ENCODE measurements around the gene ATXN3. TPM values are rescaled to one million over a fixed set of nuclear protein-coding genes. Genes with fewer than 3 reads are reported as not detected.

The ATXN3 gene
- total RNA-seq, 1 donor from 2014 or later = 50.4 TPM

DNA sequence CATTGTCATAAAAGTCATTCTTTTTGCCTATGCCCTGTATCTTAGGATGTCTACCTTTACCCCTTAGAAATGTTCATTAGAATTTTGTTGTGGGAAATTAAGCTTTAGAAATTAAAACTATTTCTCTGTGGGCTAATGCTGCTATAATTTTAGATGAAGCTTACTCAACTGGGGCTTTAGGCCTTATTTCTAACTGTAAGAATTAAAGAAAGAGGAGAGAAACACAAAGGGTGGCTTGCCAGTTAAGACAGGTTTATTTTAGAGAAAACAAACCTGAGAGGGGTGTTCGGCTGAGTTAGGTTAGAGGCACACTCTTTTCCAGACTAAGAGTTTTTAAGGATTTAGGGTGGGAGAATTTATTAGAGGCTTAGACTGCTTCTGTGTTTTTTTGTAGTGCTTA lies 72.9 kb downstream of the ATXN3 start:
- ATAC-seq (no peak), DNase-seq (no peak)
- no peak overlapping the region for H3K4me3 ChIP-seq
- H3K36me3 ChIP-seq = peaks cover 30% of the 10 kb centered on the region
- intact Hi-C loops (cut with DNase I) = no loop called here
- H3K27ac ChIP-seq = no peak overlapping the region
- TF ChIP-seq, protein P1, sequence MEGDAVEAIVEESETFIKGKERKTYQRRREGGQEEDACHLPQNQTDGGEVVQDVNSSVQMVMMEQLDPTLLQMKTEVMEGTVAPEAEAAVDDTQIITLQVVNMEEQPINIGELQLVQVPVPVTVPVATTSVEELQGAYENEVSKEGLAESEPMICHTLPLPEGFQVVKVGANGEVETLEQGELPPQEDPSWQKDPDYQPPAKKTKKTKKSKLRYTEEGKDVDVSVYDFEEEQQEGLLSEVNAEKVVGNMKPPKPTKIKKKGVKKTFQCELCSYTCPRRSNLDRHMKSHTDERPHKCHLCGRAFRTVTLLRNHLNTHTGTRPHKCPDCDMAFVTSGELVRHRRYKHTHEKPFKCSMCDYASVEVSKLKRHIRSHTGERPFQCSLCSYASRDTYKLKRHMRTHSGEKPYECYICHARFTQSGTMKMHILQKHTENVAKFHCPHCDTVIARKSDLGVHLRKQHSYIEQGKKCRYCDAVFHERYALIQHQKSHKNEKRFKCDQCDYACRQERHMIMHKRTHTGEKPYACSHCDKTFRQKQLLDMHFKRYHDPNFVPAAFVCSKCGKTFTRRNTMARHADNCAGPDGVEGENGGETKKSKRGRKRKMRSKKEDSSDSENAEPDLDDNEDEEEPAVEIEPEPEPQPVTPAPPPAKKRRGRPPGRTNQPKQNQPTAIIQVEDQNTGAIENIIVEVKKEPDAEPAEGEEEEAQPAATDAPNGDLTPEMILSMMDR (IDR thresholded peaks at IDR 0.05) = no peak
- H3K27me3 ChIP-seq = no peaks in the 10 kb centered on the region
- H3K9me3 ChIP-seq = no peaks in the 10 kb centered on the region
- H3K4me1 ChIP-seq = peaks cover 18% of the 10 kb centered on the region

DNA sequence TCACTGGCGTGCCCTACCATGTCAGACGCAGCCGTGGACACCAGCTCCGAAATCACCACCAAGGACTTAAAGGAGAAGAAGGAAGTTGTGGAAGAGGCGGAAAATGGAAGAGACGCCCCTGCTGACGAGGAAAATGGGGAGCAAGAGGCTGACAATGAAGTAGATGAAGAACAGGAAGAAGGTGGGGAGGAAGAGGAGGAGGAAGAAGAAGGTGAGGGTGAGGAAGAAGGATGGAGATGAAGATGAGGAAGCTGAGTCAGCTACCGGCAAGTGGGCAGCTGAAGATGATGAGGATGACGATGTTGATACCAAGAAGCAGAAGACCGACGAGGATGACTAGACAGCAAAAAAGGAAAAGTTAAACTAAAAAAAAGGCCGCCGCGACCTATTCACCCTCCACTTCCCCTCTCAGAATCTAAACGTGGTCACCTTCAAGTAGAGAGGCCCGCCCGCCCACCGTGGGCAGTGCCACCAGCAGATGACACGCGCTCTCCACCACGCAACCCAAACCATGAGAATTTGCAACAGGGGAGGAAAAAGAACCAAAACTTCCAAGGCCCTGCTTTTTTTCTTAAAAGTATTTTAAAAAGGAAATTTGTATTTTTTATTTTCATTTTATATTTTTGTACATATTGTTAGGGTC lies 79.7 kb downstream of the ATXN3 start:
- no peaks in the 10 kb centered on the region for H3K4me1 ChIP-seq
- H3K36me3 ChIP-seq = peaks cover 65% of the 10 kb centered on the region
- H3K4me3 ChIP-seq = no peak overlapping the region
- TF ChIP-seq, protein P1 (IDR thresholded peaks at IDR 0.05) = no peak
- H3K27me3 ChIP-seq = no peaks in the 10 kb centered on the region
- H3K9me3 ChIP-seq = no peaks in the 10 kb centered on the region
- DNase-seq = no peak
- H3K27ac ChIP-seq = no peak overlapping the region
- ATAC-seq = no peak
- intact Hi-C loops (cut with DNase I) = no loop called here

DNA sequence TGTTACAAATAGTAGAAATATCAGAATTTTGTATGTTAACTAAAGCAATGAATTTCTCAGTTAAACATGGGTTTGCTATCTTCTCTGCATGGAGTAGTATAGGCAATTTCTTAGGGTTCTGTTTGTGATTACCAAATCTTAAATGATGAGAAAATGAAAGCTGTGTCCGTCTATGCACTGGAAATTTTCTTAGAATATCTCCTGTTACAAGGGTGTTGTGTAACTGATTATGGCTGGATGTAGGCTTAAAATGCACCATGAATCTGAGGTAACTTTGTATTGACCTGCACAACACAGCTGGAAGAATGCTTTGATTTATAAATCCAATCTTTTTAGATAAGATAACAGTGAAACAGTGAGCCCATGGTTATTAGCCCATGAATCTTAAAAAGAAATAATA lies 84.3 kb downstream of the ATXN3 start:
- no peak overlapping the region for H3K4me3 ChIP-seq
- H3K9me3 ChIP-seq = no peaks in the 10 kb centered on the region
- H3K27me3 ChIP-seq = no peaks in the 10 kb centered on the region
- H3K27ac ChIP-seq = no peak overlapping the region
- intact Hi-C loops (cut with DNase I) = no loop called here
- TF ChIP-seq, protein P1 (IDR thresholded peaks at IDR 0.05) = no peak
- H3K4me1 ChIP-seq = no peaks in the 10 kb centered on the region
- peaks cover 71% of the 10 kb centered on the region for H3K36me3 ChIP-seq
- ATAC-seq (no peak), DNase-seq (no peak)

DNA sequence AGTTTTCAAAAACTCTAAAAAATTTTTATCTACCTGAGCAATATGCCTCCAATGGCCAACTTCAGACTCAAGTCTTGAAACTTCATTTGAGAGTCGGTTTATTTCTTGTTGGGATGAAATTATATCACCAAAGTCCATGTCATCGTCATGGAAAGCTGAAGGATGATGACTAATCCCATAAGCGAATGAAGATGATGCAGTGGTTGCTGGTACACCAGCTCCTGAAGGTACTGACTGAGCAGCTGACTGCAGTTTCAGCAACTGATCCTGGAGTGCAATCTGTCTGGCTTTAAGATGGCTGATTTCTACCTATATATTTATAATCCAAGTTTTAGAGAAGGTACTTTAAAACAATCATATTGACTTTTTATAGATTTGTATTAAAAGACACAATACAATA lies 84.9 kb downstream of the ATXN3 start:
- H3K4me3 ChIP-seq = no peak overlapping the region
- ATAC-seq (no peak), DNase-seq (no peak)
- peaks cover 76% of the 10 kb centered on the region for H3K36me3 ChIP-seq
- H3K9me3 ChIP-seq = no peaks in the 10 kb centered on the region
- no peaks in the 10 kb centered on the region for H3K27me3 ChIP-seq
- TF ChIP-seq, protein P1 (IDR thresholded peaks at IDR 0.05) = no peak
- intact Hi-C loops (cut with DNase I) = no loop called here
- H3K27ac ChIP-seq = no peak overlapping the region
- no peaks in the 10 kb centered on the region for H3K4me1 ChIP-seq

DNA sequence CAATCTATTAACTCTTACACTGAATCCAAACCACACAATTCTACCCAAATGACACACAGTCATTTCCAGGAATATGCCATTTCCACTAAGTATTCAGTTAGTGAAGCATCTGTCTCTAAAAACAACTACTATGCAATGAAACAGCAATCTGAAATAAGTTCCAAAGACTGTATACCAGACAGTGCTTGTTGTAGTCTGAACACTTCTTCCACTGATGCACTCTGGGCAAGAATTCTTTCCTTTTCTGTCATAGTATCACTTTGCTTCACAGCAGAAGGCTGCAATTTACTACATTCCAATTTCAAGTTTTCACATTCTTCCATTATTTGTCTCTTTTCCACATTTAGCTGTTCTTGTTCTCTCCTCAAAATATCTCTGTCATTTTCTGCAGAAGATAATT lies 92.3 kb downstream of the ATXN3 start:
- DNase-seq = no peak
- Histone ChIP-seq H3K27me3 (no peaks in the 10 kb centered on the region), H3K36me3 (peaks cover 92% of the 10 kb centered on the region), H3K4me1 (no peaks in the 10 kb centered on the region), H3K9me3 (no peaks in the 10 kb centered on the region), H3K4me3 (no peak overlapping the region), H3K27ac (no peak overlapping the region)
- no peak for ATAC-seq
- intact Hi-C loops (cut with DNase I) = no loop called here
- TF ChIP-seq, protein P1 (IDR thresholded peaks at IDR 0.05) = no peak

All from upper lobe of right lung (tissue), 1 donor.